ENCODE measurements around the gene WWOX.

GRCh38 chr16:79018650-79019429, 919.4 kb downstream of the WWOX start:
- no peak for TF ChIP-seq POLR2A (IDR thresholded peaks at IDR 0.05)
- TF ChIP-seq CTCF (IDR thresholded peaks at IDR 0.05), result no peak
